ENCODE measurements around the gene CFAP45.

DNA sequence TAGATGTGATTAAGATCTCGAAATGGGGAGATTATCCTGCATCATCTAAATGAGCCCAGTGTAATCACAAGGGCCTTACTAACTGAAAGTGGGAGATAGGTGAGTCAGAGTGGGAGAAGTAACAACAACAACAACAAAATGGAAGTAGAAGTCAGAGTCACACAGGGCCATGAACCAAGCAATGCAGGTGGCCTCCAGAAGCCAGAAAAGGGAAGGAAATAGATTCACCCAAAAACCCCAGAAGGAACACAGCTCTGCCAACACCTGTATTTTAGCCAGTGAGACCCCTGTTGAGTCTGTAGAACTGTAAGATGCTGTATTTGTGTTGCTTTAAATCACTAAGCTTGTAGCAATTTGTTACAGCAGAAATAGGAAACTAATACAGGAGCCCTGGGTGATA, 21.3 kb upstream of the CFAP45 start:
- TF ChIP-seq CTCF (conservative IDR thresholded peaks at IDR 0.05; ENCODE audit: low read length) (no peak), EZH2phosphoT487 (IDR thresholded peaks at IDR 0.05; ENCODE audit: borderline replicate concordance, low read depth, low read length) (no peak)

All from OCI-LY7 (cell line).